DMS114 treated with DMSO at 0.1 percent for 48 hours (cell line): ENCODE data around the gene NDST1.

Experiments
- DNase-seq: peaks from one replicate; lab custom pipeline; 2025; ENCODE audit not compliant: unreplicated experiment; lab: John Stamatoyannopoulos, UW

Gene NDST1

DNA sequence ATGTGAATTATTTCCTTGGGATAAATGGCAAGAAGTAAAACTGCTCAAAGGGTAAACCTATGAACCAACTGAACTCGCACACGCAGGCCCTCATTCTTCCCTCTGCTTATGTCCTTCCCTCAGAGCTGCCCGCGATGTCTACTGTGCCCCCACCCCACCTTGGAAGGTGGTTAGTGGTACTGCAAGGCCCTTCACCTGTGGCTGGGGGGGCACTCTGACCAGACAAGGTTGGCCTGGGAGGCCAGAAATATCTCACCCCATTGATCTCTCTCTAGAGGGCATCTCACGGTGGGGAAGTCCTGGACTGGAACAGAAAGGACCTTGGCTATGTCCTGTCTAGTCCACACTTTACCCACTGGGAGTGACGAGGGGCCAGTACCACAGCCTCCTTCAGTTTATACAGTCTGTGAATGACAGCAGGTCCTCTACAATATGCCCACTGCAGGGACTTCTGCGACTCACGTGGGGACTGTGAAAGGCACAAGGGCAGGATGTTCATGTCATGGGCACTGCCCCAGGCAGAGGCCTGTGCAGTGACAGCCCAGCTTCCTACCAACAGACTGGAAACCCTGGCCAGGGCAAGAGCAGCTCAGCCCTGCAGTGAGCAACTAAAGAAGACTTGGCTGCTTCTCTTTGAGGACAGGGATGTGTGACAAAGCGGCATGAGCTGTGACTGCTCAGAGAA, 75.8 kb downstream of the NDST1 start:
- DNase-seq = no peak

DNA sequence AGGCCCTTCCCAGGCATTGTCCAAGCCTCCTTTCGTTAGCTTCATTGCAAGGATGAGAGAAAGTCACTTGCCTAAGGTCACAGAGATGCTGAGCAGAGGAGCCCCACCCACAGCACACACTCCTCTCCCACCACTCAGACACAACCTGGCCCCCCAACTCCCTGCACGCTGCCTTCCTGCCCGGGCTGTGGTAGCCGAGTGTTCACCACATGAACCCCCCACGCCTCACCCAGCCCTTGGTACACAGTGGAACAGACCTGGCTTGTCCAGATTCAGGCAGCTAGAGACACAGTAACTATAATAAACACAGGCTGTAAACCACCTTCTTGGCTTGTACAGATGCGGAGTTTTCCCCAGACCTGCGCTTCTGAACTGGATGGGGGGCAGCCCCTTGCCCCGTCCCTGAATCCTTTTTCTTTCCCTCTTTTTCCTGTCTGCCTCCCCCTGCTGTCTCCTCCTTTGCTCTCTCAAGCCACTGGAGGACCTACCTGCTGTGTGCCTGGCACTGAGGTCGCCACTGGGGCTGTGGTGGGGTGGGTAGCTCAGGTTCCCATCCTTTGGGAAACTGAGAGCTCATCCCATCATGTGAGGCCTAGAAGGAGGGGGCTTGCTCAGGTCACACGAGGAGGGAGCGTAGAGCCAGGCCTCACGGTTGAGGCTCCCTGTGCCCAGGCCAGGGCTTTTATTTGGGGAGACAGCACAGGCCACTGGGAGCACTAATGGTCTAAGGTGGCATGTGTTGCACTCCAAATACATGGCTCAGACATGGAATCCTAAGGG, 76.8 kb downstream of the NDST1 start:
- no peak for DNase-seq

DNA sequence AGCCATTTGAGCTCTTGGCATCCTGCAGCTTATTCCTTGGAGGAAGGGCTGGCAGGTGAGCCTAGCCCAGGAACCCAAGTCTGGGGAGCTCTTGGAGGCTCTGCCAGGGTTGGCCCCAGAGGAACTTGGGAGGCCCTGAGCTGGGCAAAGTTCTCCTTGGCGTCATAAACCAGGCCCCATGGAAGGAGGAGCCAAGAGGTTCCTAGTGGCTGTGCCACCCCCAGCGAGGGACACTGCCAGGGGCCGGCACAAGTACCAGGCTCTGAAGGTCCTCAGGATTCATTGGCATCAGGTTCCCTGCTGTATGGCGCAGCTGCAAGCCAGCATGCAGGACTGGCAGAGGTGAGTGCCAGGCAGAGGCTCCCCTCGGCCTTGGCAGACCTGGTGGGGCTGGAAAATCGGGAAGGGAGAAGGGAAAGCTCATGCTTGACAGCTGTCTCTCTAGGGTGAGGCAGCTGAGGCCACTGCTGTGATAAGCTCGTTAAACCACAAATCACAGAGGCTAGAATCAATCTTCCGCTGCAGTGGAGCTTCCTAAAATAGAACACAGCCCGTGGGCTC, 77.9 kb downstream of the NDST1 start:
- no peak for DNase-seq

- DNase-seq = no peak
These were observed 79.1 kb downstream of the NDST1 start for GRCh38 chr5:150587016-150587415.

- no peak for DNase-seq
These were observed 80.1 kb downstream of the NDST1 start for GRCh38 chr5:150587856-150588595.

- no peak for DNase-seq
These were observed 80.6 kb downstream of the NDST1 start for GRCh38 chr5:150588596-150588890.

- no peak for DNase-seq
These were observed 82.1 kb downstream of the NDST1 start for GRCh38 chr5:150589862-150590601.

- no peak for DNase-seq
These were observed 83.2 kb downstream of the NDST1 start for GRCh38 chr5:150590979-150591695.

DNA sequence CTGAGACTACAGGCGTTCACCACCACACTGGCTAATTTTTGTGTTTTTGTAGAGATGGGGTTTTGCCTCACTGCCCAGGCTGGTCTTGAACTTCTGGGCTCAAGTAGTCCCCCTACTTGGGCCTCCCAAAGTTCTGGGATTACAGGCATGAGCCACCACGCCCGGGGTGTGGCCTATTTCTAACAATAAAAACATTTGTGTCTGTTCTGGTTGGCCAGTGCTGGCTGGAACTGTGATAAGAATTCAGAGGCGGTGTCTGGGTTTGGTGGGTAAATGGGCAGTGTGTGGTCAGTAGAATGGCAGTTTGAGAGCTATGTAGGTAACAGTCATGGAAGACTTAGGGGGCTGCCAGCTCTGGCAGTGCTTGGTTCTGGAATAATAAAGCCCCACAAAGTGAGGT, 85.7 kb downstream of the NDST1 start:
- DNase-seq = no peak

- no peak for DNase-seq
These were observed 86.1 kb downstream of the NDST1 start for GRCh38 chr5:150593996-150594395.

GRCh38 chr5:150595466-150596031, 87.6 kb downstream of the NDST1 start:
- no peak for DNase-seq

- DNase-seq = no peak
These were observed 88.4 kb downstream of the NDST1 start for GRCh38 chr5:150596313-150596712.

- no peak for DNase-seq
These were observed 88.9 kb downstream of the NDST1 start for GRCh38 chr5:150596826-150597225.

DNA sequence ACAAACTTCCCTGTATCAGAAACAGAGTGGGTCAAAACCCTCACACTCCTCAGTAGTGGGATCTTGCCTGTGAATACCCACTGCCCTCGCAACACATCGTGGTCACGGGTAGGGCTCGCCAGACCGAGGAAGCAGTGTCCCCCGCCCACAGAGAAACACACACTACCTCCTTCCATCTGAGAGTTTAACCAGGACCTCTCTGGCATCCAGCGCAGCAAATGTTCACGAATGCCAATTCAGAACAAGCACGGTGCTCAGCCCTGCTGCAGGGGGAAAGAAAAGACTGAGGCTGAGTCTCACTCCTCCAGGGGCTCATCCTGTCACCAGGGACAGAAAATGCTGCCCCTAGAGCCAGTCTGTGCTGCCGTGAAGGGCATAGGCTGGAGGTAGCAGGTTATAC, 90.1 kb downstream of the NDST1 start:
- DNase-seq = no peak

DNA sequence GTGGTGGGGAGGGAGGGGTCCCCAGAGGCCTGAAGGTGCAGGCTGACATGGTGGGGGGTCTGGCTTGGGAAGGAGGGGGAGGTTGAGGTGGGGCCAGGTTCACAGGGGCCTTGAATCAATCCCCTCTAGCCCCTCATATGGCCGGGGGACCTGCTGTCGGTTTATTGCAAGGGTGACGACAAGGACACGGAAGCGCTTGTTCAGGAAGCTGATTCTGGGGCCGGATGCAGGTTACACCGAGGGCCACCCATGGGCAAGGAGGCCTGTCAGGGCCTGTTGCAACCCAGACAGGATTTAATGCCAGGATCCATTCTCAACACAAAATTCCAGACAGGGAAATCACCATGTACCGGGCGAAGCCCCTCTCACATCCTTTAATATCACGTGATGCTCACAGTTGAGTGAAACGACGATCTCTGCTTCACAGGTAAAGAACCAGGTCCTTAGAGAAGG, 90.9 kb downstream of the NDST1 start:
- DNase-seq = no peak

- DNase-seq = no peak
These were observed 91.3 kb downstream of the NDST1 start for GRCh38 chr5:150599281-150599680.

- DNase-seq = no peak
These were observed 92.1 kb downstream of the NDST1 start for GRCh38 chr5:150599917-150600511.

GRCh38 chr5:150600616-150601490, 92.9 kb downstream of the NDST1 start:
- DNase-seq = no peak
